NCI-H345 treated with DMSO at 0.1 percent for 48 hours (cell line): Measurements from ENCODE around the gene RPSA.
"Not testable (repeated sequence)": the region's sequence is repeated elsewhere in the genome, so short reads cannot be mapped to it uniquely, and the experiment has no call there.

ENCODE experiments used
- DNase-seq: peaks from one replicate; lab custom pipeline; 2025; ENCODE audit not compliant: unreplicated experiment; lab: John Stamatoyannopoulos, UW

Gene RPSA

DNA sequence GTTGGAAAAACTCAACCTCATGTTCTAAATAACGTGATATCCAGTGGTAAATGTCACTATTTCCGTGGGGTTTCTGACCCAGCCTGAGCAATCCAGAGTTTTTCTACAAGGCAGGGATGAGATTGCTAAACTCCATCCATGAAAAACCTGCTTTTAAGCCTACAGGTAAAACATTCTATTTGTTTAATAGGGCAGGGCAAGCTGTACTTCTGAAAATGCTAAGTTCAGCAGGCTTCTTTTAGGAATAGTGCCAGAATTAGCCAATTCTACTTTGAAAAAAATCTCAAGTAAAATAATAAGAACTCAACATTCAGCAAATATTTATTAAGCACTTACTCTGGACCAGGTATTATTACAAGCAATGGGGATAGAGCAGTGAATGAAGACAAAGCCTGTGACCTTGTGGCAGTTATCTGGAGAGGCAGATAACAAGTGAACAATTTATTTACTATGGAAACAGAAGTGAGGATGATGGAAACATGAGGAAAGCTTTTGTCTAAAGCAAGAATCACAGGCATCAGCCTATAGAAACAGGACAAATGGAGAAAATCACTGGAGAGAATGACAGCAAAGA is 13.3 kb downstream of the RPSA start:
- DNase-seq, result no peak

DNA sequence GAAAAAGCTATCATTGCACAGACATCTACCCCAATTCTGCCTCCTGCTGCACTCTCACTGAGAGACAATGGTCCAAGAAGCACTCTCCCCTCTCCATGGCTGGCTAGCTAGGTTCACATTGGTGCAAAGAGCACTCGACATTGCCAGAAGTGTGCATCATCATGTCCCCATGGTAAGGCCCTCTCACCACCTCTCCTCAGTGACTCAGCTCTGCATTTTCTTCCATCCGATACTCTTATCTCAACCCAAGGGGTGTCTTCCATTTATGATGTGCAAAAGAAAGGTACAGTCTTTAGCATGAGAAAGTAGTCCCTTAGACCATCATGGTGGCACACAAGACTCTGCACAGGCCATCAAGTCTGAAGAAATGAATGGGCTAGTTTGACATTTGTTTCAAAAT is 14.0 kb downstream of the RPSA start:
- DNase-seq, result no peak

GRCh38 chr3:39423436-39423970 is 17.0 kb downstream of the RPSA start:
- DNase-seq, result no peak

DNA sequence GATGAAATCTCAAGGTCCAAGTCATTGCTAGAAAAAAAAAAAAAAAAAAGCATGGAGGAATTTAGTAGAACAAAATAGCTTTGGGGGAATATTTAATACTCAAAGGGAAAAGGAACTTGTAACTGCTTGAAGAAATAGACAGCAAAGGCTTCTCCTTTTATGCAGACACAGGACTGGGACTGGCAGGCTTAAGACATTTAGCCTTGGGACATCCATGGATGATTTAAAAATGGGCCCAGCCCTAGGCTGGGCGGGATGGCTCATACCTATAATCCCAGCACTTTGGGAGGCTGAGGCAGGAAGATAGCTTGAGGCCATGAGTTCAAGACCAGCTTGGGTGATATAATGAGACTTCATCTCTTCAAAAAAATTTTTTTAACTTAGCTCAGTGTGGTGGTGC is 19.8 kb downstream of the RPSA start:
- no peak for DNase-seq

DNA sequence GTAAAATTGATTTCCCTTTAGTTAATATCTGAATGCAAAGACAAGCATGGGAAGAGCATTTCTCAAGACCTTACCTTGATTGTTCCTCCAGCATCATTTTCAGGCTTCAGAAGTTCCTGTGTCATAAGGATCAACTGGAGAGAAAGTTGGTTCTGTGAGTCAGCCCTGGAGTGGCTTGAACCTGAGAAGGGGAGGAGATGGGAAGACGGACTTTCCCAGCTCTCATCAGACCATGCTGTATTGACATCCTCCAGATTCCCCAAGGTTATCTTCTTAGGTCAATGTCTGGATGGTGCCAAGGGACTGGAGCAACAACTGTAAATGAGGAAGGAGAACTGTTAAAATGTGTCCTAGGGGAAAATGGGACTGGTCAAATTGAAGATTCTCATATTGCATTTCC is 21.0 kb downstream of the RPSA start:
- no peak for DNase-seq

DNA sequence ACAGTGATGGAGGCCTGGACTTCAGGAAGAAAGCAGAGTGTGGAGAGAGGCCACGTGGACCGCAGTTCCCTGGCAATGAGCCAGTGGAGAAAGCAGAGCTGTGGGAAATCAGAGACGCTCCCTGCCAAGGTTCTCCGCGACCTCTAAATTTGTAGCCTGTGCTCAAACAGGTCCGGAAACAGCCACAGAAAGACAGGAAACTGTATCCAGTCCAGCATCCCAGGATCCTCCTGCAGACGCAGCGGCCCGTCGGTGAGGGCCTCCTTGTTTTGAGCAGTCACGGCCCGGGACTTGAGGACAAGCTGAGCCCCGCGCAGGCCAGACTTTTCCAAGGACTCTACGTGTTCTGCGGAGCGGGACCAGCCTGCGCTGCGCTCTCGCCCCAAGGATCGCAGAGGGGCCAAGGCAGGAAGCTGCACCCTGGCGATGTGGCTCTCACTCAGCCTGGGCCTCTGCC is 22.3 kb downstream of the RPSA start:
- peak; percentile 0 for DNase-seq

DNA sequence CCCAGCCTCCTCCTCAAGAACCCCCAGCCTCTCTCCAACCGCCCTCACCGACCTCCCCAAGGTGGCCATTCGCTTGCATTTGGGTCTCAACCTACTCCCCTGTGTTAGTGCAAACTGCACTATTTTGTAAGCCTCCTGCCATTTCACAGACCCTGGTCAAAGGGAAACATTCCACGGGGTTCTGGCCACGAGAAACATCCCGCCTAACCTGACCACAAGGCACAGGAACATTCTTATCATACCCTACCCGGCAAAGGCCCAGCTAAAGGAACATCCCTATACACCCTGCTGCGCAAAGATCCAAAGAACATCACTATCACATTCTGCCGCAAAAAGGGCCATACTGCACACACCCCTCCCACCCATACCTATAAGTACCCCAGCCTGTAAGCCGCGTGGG is 22.9 kb downstream of the RPSA start:
- no peak for DNase-seq

- no peak for DNase-seq
Measured at GRCh38 chr3:39432342-39432741, 25.8 kb downstream of the RPSA start.

- DNase-seq, result no peak
Measured at GRCh38 chr3:39433642-39434041, 27.1 kb downstream of the RPSA start.

DNA sequence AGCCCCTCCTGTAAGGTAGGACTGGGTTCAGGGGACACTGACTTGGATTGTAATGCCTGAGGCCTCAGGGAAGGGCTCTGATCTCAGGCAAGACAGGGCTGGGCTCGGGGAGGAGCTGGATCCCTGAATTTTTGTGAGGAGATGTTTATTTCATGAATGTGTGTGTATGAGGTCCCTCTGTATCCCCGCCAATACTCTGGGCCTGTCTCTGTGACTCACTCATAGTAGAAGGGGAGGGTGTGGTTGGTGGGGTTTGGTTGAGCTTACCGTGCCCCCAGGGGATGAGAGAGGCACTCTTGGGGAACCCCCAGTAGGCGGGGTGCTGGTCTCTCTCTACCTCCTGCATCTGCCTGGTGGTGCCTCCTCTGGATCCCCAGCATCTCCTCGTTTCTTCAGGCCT is 28.1 kb downstream of the RPSA start:
- DNase-seq, result no peak

DNA sequence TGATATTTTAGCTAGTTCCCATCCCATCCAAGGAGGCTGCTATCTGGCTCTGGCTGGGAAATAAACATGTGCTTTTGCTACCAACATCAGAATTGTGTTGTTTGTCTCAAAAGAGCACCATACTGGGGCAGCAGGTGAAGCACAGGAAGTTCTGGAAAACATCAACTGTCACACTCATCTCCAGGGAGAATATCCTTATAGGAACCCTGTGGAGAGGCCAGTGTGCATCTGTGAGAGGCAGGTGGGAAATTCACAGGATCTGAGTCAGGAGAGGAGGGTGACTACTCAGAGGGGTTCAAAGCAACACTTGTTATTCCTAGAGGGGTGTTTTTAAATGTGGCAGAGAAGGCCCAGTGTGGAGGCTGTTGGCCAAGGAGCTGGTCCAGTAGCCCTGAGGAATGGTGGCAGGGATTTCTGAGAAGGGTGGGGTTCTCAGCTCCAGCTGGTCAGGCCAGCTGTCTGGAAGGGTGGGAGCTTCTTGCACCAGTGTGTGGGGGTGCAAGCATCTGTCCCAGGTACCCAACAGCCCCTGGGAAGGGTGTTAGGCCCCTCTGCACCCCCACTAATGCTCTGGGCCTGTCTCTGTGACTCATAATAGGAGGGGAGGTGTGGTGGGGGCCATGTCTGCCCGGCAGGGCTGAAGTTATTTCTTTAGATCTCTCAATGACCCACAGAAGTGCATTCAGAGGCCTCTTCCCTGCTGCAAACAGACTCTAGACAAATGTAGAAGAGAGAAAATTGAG is 28.7 kb downstream of the RPSA start:
- DNase-seq, result peak; percentile 19

DNA sequence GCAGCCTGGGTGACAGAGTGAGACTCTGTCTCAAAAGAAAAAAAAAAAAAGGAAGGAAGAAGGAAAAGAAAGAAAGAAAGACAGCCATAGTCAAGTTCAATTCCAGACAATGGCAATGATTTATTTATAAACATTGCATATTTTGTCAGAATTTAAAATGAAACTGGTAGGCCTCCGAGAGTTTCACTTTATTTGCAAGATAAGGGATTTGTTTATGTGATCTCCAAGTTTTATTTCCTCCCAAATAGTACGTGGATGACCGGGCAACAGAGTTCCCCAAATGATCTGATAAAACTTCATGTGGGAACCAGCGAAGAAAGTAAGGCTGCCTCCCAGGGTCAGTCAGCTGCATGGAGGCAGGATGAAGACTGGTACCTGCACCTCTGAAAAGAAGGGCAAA is 32.4 kb downstream of the RPSA start:
- no peak for DNase-seq

- no peak for DNase-seq
Measured at GRCh38 chr3:39440316-39440715, 33.8 kb downstream of the RPSA start.

DNA sequence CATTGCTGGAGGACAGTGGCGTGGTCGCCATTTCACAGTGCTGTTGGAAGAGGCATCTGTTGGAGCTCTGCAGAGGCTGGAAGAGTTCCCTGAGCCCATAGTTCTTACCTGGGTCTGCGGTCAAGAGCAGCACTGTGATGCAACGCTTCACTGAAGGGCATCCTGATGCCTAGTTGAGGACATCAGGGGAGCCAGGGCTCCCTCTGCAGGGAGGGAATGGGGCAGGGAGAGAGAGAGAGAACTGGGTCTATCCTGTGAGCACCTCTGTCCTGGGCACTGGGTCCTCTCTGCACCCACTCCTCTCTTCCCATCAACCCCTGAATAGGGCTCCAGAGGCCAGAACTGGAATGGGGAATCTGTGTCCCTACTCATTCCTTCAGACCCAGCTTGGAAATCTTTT is 37.0 kb downstream of the RPSA start:
- no peak for DNase-seq

- DNase-seq, result no peak
Measured at GRCh38 chr3:39445927-39446326, 39.4 kb downstream of the RPSA start.

- DNase-seq, result no peak
Measured at GRCh38 chr3:39446444-39446843, 39.9 kb downstream of the RPSA start.

GRCh38 chr3:39447637-39448483 is 41.3 kb downstream of the RPSA start:
- peak; percentile 56 for DNase-seq

- DNase-seq, result no peak
Measured at GRCh38 chr3:39448506-39449233, 42.1 kb downstream of the RPSA start.

DNA sequence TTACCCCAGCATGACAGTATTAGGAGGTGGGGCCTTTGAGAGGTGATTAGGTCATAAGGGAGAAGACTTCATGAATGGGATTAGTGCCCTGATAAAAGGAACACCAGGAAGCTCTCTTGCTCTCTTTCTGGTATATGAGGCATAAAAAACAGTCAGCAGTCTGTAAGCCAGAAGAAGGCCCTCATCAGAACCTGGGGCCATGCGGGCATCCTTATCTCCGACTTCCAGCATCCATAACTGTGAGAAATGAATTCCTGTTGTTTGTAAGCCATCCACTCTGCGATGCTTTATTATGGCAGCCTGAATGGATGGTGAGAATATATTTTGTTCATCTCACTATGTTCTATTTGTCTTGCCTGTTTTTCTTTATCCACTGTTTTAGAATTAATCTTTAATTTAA is 43.3 kb downstream of the RPSA start:
- DNase-seq, result no peak

- DNase-seq, result no peak
Measured at GRCh38 chr3:39453134-39453533, 46.6 kb downstream of the RPSA start.

DNA sequence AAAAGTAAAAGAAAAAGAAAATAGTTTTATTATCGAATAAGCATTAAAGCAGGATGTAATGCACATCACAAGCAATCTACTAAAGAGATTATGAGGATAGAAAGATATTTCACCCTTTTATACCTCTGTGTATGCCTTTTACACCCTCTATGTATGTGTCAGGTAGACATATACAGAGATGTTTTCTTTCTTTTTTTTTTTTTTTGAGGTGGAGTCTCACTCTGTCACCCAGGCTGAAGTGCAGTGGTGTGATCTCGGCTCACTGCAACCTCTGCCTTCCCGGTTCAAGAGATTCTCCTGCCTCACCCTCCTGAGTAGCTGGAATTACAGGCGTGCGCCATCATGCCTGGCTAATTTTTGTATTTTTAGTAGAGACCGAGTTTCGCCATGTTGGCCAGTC is 47.4 kb downstream of the RPSA start:
- DNase-seq, result not testable (repeated sequence)
